ENCODE data around the gene ERICH6B.

Gene ERICH6B

GRCh38 chr13:45594227-45594626 lies 21.3 kb downstream of the ERICH6B start:
- H3K9me3 ChIP-seq (ENCODE audit: insufficient read depth, low read length): no peaks in the 10 kb centered on the region
- H2AFZ ChIP-seq (ENCODE audit: low read depth, low read length): no peak overlapping the region
- no peaks in the 10 kb centered on the region for H3K36me3 ChIP-seq (replicated peaks; ENCODE audit: low read depth, low read length)
- H3K4me2 ChIP-seq (ENCODE audit: low read length): no peak overlapping the region
- no peak overlapping the region for H3K27ac ChIP-seq (ENCODE audit: low read length)
- no peak overlapping the region for H3K9ac ChIP-seq (ENCODE audit: low read length)
- no peak for TF ChIP-seq CTCF (IDR thresholded peaks at IDR 0.05; ENCODE audit: low read depth, low read length)
- TF ChIP-seq EZH2phosphoT487 (IDR thresholded peaks at IDR 0.05; ENCODE audit: low read depth): no peak
- H3K27me3 ChIP-seq (ENCODE audit: low read depth, low read length): peaks cover 45% of the 10 kb centered on the region
- H3K4me1 ChIP-seq (ENCODE audit: low read length): no peaks in the 10 kb centered on the region
- H4K20me1 ChIP-seq (ENCODE audit: insufficient read depth, low read length): no peaks in the 10 kb centered on the region
- no peaks in the 10 kb centered on the region for H3K79me2 ChIP-seq (ENCODE audit: low read length)
- H3K4me3 ChIP-seq (ENCODE audit: low read length): no peak overlapping the region

GRCh38 chr13:45592758-45593157 lies 22.8 kb downstream of the ERICH6B start:
- H2AFZ ChIP-seq (ENCODE audit: low read depth, low read length): no peak overlapping the region
- H3K27me3 ChIP-seq (ENCODE audit: low read depth, low read length): peaks cover 32% of the 10 kb centered on the region
- no peaks in the 10 kb centered on the region for H3K9me3 ChIP-seq (ENCODE audit: insufficient read depth, low read length)
- no peak overlapping the region for H3K9ac ChIP-seq (ENCODE audit: low read length)
- H3K4me1 ChIP-seq (ENCODE audit: low read length): no peaks in the 10 kb centered on the region
- no peak overlapping the region for H3K4me3 ChIP-seq (ENCODE audit: low read length)
- H3K36me3 ChIP-seq (replicated peaks; ENCODE audit: low read depth, low read length): no peaks in the 10 kb centered on the region
- H3K27ac ChIP-seq (ENCODE audit: low read length): no peak overlapping the region
- H4K20me1 ChIP-seq (ENCODE audit: insufficient read depth, low read length): no peaks in the 10 kb centered on the region
- no peaks in the 10 kb centered on the region for H3K79me2 ChIP-seq (ENCODE audit: low read length)
- TF ChIP-seq CTCF (IDR thresholded peaks at IDR 0.05; ENCODE audit: low read depth, low read length) (no peak), EZH2phosphoT487 (IDR thresholded peaks at IDR 0.05; ENCODE audit: low read depth) (no peak)
- no peak overlapping the region for H3K4me2 ChIP-seq (ENCODE audit: low read length)

GRCh38 chr13:45590066-45590465 lies 25.5 kb downstream of the ERICH6B start:
- no peak overlapping the region for H2AFZ ChIP-seq (ENCODE audit: low read depth, low read length)
- peaks cover 26% of the 10 kb centered on the region for H3K27me3 ChIP-seq (ENCODE audit: low read depth, low read length)
- no peak overlapping the region for H3K4me3 ChIP-seq (ENCODE audit: low read length)
- TF ChIP-seq EZH2phosphoT487 (IDR thresholded peaks at IDR 0.05; ENCODE audit: low read depth) (no peak), CTCF (IDR thresholded peaks at IDR 0.05; ENCODE audit: low read depth, low read length) (no peak)
- H3K9ac ChIP-seq (ENCODE audit: low read length): no peak overlapping the region
- H3K4me2 ChIP-seq (ENCODE audit: low read length): no peak overlapping the region
- H3K36me3 ChIP-seq (replicated peaks; ENCODE audit: low read depth, low read length): no peaks in the 10 kb centered on the region
- no peaks in the 10 kb centered on the region for H3K79me2 ChIP-seq (ENCODE audit: low read length)
- H4K20me1 ChIP-seq (ENCODE audit: insufficient read depth, low read length): no peaks in the 10 kb centered on the region
- H3K4me1 ChIP-seq (ENCODE audit: low read length): no peaks in the 10 kb centered on the region
- H3K27ac ChIP-seq (ENCODE audit: low read length): no peak overlapping the region
- no peaks in the 10 kb centered on the region for H3K9me3 ChIP-seq (ENCODE audit: insufficient read depth, low read length)

- H3K27ac ChIP-seq (ENCODE audit: low read length): no peak overlapping the region
- peaks cover 9% of the 10 kb centered on the region; the same call in 1 of the 2 replicates for H3K27me3 ChIP-seq (ENCODE audit: low read depth, low read length)
- H3K4me1 ChIP-seq (ENCODE audit: low read length): no peaks in the 10 kb centered on the region
- no peaks in the 10 kb centered on the region for H3K36me3 ChIP-seq (replicated peaks; ENCODE audit: low read depth, low read length)
- H3K9ac ChIP-seq (ENCODE audit: low read length): no peak overlapping the region
- no peaks in the 10 kb centered on the region for H3K79me2 ChIP-seq (ENCODE audit: low read length)
- no peak overlapping the region for H3K4me3 ChIP-seq (ENCODE audit: low read length)
- H3K9me3 ChIP-seq (ENCODE audit: insufficient read depth, low read length): no peaks in the 10 kb centered on the region
- no peaks in the 10 kb centered on the region for H4K20me1 ChIP-seq (ENCODE audit: insufficient read depth, low read length)
- H2AFZ ChIP-seq (ENCODE audit: low read depth, low read length): no peak overlapping the region
- no peak overlapping the region for H3K4me2 ChIP-seq (ENCODE audit: low read length)
- TF ChIP-seq EZH2phosphoT487 (IDR thresholded peaks at IDR 0.05; ENCODE audit: low read depth): no peak
- no peak for TF ChIP-seq CTCF (IDR thresholded peaks at IDR 0.05; ENCODE audit: low read depth, low read length)
These were observed 27.6 kb downstream of the ERICH6B start for GRCh38 chr13:45587897-45588296.

Data from OCI-LY3 (cell line).